Measurements from ENCODE around the gene SGTB. TPM values are rescaled to one million over a fixed set of nuclear protein-coding genes. Genes with fewer than 3 reads are reported as not detected.
A peak's percentile ranks its signal among the peaks of the same experiment; 100 is the strongest.

Gene SGTB, protein sequence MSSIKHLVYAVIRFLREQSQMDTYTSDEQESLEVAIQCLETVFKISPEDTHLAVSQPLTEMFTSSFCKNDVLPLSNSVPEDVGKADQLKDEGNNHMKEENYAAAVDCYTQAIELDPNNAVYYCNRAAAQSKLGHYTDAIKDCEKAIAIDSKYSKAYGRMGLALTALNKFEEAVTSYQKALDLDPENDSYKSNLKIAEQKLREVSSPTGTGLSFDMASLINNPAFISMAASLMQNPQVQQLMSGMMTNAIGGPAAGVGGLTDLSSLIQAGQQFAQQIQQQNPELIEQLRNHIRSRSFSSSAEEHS
- total RNA-seq = 10 to 100 TPM in 1 of 3 donors, 1 to 10 TPM in 2; 9.2 to 11.0 (median 9.8) TPM

DNA sequence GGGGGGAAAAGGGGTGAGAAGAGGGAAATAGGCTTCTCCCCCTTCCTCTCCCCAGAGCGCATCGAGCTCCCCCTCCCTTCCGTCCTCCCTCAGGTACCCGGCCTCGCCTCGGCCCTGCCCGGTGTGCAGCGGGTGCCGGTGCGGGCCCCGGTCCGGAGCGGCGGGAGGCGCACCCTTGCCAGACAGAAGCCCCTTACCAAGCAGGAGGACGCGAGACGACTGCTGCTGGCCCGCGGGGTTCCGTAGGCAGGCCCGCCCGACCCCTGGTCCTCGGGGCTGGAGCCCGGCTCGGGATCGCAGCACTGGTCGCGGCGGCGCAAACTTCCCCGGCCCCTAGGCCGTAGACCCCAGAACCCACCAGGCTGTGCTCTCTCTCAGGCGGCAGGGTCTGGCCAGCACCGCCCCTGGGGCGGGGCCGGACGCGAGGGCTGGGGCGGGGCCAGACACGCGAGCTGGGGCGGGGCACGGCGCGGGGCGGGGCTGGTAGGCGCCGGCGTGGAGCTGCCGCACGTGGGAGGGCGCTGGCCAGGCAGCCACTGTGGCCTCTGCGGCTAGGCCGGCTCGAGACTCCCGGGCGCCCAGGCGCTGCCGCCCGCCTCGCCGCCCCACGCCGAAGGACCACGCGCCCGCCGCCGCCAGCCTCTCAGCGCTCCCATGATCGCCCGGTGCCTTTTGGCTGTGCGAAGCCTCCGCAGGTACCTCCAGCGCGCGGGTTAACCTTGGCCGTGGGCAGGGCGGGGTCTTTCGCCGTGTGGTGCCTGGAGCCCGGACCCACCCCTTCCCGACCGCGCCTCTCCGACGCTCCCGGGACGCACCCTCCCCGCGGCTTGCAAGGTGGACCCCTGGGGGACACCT lies at the start of gene SGTB, which contains the start of gene NLN:
TSS of gene SGTB (minus strand) at position 390 of the 855 bp plus-strand sequence. CDS start 1,302 bp downstream, outside the sequence.
TSS of gene NLN (plus strand) at position 486 of the 855 bp plus-strand sequence. CDS start at position 655, 169 bp downstream.
- Mint-ChIP-seq H3K36me3 (ENCODE audit: insufficient read depth) (no peaks in the 10 kb centered on the region), H3K4me3 (peak within 1 kb of the TSS; percentile 94), H3K27me3 (ENCODE audit: low read depth) (no peaks in the 10 kb centered on the region), H3K9me3 (no peaks in the 10 kb centered on the region), H3K4me1 (ENCODE audit: low read depth) (peaks cover 32% of the 10 kb centered on the region)
- peak; percentile 95 to 96 for ATAC-seq
- DNase-seq = peak; percentile 83

DNA sequence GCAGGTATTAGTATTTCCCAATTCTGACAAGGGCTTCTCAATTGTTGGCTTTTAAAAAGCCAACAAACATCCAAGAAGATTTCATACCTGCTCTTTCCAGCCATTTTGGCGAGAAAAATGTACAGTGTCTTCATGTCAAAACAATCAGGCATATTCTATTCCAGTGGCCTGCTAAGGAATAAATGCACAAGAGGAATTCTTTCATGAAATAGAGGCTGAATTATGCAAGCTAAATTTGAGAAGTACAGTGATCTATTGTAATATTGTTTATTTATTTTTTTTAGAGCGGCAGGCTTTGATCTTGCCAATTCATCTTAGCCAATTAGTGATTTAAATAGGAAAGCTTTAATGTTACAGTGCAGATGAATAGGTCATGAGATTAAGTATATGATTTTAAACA lies 49.4 kb upstream of the SGTB start:
- Mint-ChIP-seq H3K4me3 (no peak overlapping the region), H3K36me3 (ENCODE audit: insufficient read depth) (peaks cover 10% of the 10 kb centered on the region), H3K4me1 (ENCODE audit: low read depth) (peaks cover 15% of the 10 kb centered on the region), H3K9me3 (no peaks in the 10 kb centered on the region), H3K27me3 (ENCODE audit: low read depth) (no peaks in the 10 kb centered on the region)
- ATAC-seq (no peak), DNase-seq (no peak)

DNA sequence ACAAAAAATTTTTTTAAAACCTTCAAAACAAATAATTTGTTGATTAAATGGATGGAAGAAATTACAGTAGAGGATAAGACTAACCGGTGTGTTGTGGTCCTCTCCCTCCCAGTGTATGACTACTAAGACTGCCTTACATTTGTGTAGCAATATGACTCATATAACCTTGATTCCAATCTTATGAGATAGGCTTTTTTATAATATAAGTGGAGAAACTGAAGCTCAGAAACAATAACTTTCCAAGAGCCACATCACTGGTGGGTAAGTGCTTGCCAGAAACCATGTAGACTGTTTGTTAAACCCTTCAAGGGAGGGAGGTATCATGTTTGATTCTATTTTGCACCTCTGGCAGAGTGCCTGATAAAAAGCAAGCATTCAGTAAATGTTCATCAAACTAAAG lies 47.6 kb upstream of the SGTB start:
- ATAC-seq (peak in 1 of 2 donors; percentile 67), DNase-seq (no peak)
- Mint-ChIP-seq H3K9me3 (no peaks in the 10 kb centered on the region), H3K4me3 (no peak overlapping the region), H3K4me1 (ENCODE audit: low read depth) (peaks cover 14% of the 10 kb centered on the region), H3K27me3 (ENCODE audit: low read depth) (no peaks in the 10 kb centered on the region), H3K36me3 (ENCODE audit: insufficient read depth) (peaks cover 14% of the 10 kb centered on the region)

DNA sequence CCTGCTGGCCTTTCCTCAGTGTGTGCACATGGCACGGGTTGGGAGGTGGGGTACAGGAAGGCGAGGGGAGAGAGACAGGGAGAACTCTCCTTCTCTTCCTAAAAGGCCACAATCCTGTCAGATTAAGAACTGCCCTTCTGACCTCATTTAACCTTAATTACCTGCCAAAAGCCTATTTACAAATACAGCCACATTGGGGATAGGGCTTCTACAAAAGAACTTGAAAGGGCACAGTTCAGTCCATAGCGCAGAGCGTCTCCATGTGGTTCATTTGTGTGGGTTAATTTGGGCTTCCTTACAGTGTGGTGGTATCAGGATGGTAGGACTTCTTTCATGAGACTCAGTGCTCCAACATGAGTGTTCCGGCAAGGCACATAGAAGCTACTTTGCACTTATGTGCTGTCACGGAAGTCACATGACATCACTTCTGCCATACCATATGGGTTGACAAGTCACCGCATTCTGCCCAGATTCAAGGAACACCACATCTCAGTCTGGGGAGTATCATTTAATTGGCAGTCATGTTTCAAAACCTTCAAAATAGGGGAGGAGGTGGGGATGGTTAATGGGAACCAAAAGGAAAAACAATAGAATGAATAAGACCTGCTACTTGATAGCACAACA lies 46.9 kb upstream of the SGTB start:
- H3K9me3 Mint-ChIP-seq = no peaks in the 10 kb centered on the region
- no peak for DNase-seq
- H3K27me3 Mint-ChIP-seq (ENCODE audit: low read depth) = no peaks in the 10 kb centered on the region
- H3K36me3 Mint-ChIP-seq (ENCODE audit: insufficient read depth) = peaks cover 14% of the 10 kb centered on the region
- ATAC-seq = no peak
- no peak overlapping the region for H3K4me3 Mint-ChIP-seq
- H3K4me1 Mint-ChIP-seq (ENCODE audit: low read depth) = peaks cover 8% of the 10 kb centered on the region

DNA sequence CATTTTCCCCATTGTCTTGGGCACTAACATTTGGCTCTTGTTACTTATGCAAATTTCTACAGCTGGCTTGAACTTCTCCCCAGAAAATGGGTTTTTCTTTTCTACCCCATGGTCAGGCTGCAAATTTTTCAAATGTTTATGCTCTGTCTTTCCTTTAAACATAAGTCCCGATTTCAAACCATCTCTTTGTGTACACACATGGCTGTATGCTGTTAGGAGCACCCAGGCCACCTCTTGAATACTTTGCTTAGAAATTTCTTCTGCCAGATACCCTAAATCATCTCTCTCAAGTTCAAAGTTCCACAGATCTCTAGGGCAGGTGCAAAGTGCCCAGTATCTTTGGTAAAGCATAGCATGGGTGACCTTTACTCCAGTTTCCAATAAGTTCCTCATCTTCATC lies 45.7 kb upstream of the SGTB start:
- peaks cover 14% of the 10 kb centered on the region for H3K36me3 Mint-ChIP-seq (ENCODE audit: insufficient read depth)
- H3K4me1 Mint-ChIP-seq (ENCODE audit: low read depth) = peaks cover 8% of the 10 kb centered on the region
- H3K27me3 Mint-ChIP-seq (ENCODE audit: low read depth) = no peaks in the 10 kb centered on the region
- no peak for ATAC-seq
- H3K4me3 Mint-ChIP-seq = no peak overlapping the region
- DNase-seq = no peak
- H3K9me3 Mint-ChIP-seq = no peaks in the 10 kb centered on the region

DNA sequence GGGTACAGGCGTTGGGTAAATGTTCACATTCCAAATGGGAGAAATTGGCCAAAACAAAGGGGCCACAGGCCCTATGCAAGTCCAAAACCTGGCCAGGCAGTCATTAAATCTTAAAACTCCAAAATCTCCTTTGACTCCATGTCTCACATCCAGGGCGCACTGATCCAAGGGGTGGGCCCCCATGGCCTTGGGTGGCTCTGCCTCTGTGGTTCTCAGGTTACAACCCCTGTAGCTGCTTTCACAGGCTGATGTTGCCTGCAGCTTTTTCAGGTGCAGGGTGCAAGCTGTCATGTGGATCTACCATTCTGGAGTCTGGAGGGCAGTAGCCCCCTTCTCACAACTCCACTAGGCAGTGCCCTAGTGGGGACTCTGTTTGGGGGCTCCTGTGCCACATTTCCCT lies 44.9 kb upstream of the SGTB start:
- Mint-ChIP-seq H3K9me3 (no peaks in the 10 kb centered on the region), H3K27me3 (ENCODE audit: low read depth) (no peaks in the 10 kb centered on the region), H3K4me1 (ENCODE audit: low read depth) (peaks cover 8% of the 10 kb centered on the region), H3K36me3 (ENCODE audit: insufficient read depth) (peaks cover 14% of the 10 kb centered on the region), H3K4me3 (no peak overlapping the region)
- no peak for ATAC-seq
- DNase-seq = no peak

DNA sequence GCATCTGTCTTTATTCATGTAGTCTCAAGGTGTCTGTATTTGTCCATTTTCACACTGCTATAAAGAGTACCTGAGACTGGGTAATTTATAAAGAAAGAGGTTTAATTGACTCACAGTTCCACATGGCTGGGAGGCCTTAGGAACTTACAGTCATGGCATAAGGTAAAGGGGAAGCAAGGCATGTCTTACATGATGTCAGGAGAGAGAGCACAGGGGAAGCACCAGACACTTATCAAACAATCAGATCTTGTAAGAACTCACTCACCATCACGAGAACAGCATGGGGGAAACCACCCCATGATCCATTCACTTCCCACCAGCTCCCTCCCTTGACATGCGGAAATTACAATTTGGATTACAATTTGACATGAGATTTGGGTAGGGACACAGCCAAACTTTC lies 44.3 kb upstream of the SGTB start:
- Mint-ChIP-seq H3K27me3 (ENCODE audit: low read depth) (no peaks in the 10 kb centered on the region), H3K4me1 (ENCODE audit: low read depth) (peaks cover 8% of the 10 kb centered on the region), H3K9me3 (no peaks in the 10 kb centered on the region), H3K4me3 (no peak overlapping the region), H3K36me3 (ENCODE audit: insufficient read depth) (peaks cover 14% of the 10 kb centered on the region)
- no peak for DNase-seq
- peak; percentile 58 to 75 for ATAC-seq

DNA sequence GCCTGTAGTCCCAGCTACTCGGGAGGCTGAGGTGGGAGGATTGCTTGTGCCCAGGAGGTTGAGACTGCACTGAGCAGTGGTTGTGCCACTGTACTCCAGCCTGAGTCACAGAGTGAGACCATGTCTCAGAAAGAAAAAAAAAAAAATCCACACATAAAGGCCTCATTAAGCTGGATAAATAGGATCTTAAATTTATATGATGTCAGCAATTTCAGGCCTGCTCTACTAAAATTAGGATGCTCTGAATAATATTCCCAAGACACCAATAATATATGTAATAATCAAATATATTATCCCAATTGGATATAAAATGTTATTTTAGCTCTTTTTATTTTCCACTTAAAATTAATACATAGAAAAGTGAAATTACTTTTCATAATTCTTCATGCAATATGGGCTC lies 43.7 kb upstream of the SGTB start:
- peaks cover 12% of the 10 kb centered on the region for H3K4me1 Mint-ChIP-seq (ENCODE audit: low read depth)
- no peak for ATAC-seq
- peaks cover 14% of the 10 kb centered on the region for H3K36me3 Mint-ChIP-seq (ENCODE audit: insufficient read depth)
- H3K9me3 Mint-ChIP-seq = no peaks in the 10 kb centered on the region
- H3K4me3 Mint-ChIP-seq = no peak overlapping the region
- no peaks in the 10 kb centered on the region for H3K27me3 Mint-ChIP-seq (ENCODE audit: low read depth)
- DNase-seq = no peak

DNA sequence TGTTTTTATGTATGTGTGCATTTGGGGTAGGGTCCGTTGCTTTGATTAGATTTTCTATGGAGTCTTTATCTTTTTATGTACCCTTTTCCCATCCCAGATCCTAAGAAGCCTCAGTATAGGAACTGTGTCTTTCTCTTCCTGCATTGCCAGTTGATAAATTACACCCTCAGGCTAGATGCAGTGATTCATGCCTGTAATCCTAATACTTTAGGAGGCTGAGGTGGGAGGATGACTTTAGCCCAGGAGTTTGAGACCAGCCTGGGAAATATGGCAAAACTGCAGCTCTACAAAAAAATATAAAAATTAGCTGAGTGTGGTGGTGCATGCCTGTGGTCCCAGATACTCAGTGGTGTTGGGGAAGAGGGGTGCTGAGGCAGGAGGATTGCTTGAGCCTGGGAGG lies 40.3 kb upstream of the SGTB start:
- Mint-ChIP-seq H3K9me3 (no peaks in the 10 kb centered on the region), H3K27me3 (ENCODE audit: low read depth) (no peaks in the 10 kb centered on the region), H3K4me1 (ENCODE audit: low read depth) (peaks cover 7% of the 10 kb centered on the region), H3K4me3 (no peak overlapping the region), H3K36me3 (ENCODE audit: insufficient read depth) (peaks cover 7% of the 10 kb centered on the region)
- ATAC-seq = no peak
- no peak for DNase-seq

DNA sequence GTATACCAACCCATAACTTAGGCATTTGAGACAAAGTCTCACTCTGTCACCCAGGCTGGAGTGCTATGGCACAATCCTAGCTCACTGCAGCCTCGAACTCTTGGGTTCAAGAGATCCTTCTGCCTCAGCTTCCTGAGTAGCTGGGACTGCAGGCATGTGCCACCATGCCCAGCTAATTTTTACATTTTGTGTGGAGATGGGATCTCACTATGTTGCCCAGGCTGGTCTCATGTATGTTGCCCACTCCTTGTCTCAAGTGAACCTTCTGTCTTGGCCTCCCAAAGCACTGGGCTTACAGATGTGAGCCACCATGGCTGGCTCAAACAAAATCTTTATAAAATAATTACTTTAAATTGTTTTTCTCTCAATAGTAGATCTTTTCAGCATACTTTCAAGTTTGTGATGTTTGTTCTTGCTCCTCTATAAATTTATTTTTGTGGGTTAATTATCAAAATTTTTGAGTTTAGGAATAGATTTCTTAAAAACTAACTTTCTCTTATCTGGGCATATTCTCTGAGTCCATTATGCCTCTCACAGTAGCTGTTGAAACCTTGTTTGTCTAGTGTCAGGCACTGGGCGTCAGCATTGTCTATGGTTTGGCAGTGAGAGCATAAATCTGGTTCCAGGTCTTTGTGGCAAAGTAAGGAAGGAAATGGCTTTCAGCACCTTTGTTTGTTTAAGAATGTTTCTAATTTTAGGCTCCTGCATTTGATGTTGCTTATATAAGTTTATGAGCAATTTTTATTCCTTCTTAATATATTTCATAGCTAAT lies 38.8 kb upstream of the SGTB start:
- no peaks in the 10 kb centered on the region for H3K9me3 Mint-ChIP-seq
- no peak overlapping the region for H3K4me3 Mint-ChIP-seq
- DNase-seq (peak; percentile 45), ATAC-seq (peak; percentile 50 to 60)
- H3K4me1 Mint-ChIP-seq (ENCODE audit: low read depth) = peaks cover 3% of the 10 kb centered on the region
- no peaks in the 10 kb centered on the region for H3K36me3 Mint-ChIP-seq (ENCODE audit: insufficient read depth)
- H3K27me3 Mint-ChIP-seq (ENCODE audit: low read depth) = no peaks in the 10 kb centered on the region

DNA sequence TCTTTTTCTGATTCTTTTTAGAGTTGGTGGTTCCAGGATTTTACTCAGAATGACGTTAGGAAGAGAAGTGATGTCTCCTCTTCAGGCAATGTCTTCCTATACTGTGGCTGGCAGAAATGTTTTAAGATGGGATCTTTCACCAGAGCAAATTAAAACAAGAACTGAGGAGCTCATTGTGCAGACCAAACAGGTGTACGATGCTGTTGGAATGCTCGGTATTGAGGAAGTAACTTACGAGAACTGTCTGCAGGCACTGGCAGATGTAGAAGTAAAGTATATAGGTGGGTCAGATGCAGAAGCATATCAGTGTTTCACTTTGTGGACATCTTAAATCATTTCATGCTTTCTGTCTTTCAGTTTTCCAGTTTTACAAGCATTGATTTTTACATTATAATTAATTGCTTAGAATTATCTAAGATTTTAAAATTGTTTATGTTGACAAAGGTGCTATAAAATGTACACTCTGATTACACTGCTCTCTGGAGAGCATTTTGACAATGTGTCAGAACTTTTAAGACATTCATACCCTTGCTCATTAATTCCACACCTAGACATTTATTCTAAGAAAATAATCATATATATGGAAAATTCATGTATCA lies 36.7 kb upstream of the SGTB start:
- Mint-ChIP-seq H3K4me3 (no peak overlapping the region), H3K4me1 (ENCODE audit: low read depth) (peaks cover 3% of the 10 kb centered on the region), H3K36me3 (ENCODE audit: insufficient read depth) (no peaks in the 10 kb centered on the region), H3K27me3 (ENCODE audit: low read depth) (no peaks in the 10 kb centered on the region), H3K9me3 (no peaks in the 10 kb centered on the region)
- ATAC-seq (no peak), DNase-seq (no peak)

DNA sequence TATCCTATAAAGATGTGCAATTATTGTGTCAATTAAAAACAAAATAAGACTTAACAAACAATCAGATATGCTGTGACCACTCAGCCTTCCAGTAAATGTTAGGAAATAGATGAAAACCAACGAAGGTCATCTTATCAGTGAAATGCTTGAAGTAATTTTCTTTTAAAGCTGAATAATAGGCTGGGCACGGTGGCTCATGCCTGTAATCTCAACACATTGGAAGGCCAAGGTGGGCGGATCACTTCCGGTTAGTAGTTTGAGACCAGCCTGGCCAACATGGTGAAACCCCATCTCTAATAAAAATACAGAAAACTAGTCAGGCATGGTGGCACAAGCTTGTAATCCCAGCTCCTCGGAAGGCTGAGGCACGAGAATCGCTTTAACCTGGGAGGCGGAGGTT lies 31.3 kb upstream of the SGTB start:
- ATAC-seq (no peak), DNase-seq (no peak)
- Mint-ChIP-seq H3K4me1 (ENCODE audit: low read depth) (peaks cover 4% of the 10 kb centered on the region), H3K36me3 (ENCODE audit: insufficient read depth) (peaks cover 2% of the 10 kb centered on the region), H3K4me3 (no peak overlapping the region), H3K9me3 (no peaks in the 10 kb centered on the region), H3K27me3 (ENCODE audit: low read depth) (no peaks in the 10 kb centered on the region)

DNA sequence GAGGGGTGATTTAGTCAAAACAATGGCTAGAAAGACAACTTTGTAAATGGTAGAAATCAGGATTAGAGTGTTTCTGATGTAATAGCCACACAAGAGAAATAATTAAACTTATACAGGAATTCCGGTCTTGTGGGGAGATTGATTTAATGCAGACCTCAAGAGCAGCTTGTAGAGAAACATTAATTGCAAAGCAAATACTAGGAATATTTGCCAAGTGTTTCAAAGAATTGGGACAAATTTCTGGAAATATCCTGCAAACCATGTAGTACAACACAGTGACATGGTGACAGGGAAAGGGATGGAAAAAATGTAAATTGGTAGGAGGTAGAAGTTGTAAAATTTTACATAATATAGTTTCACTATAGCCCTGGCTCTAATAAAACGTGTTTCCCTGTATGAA lies 29.0 kb upstream of the SGTB start:
- Mint-ChIP-seq H3K4me3 (no peak overlapping the region), H3K4me1 (ENCODE audit: low read depth) (peaks cover 4% of the 10 kb centered on the region), H3K36me3 (ENCODE audit: insufficient read depth) (peaks cover 2% of the 10 kb centered on the region), H3K9me3 (no peaks in the 10 kb centered on the region), H3K27me3 (ENCODE audit: low read depth) (no peaks in the 10 kb centered on the region)
- ATAC-seq = no peak
- no peak for DNase-seq

Data from activated T-cell treated with anti-CD3 and anti-CD28 coated beads, Interleukin-2, amount 50 U/mL, for 4 hours (primary cell).